ENCODE measurements around the gene OSBPL3.

Gene OSBPL3

DNA sequence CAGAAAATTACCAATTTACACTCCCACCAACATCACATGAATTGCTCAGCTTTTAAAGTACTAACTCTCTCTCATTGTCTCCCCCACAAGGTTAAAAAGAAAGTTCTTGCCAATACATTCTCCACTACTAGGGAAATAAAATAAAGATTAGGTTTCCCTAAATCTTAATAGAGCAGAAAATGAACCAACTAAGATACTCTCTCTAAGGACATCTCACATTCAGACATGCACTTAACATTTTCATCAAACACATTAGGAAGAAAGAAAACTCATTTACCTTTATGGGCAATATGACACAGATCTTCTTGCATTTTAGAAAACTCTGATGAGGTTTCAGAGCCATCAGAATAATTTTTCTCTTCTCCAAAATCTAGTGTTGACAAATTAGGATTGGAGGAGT lies 118.6 kb downstream of the OSBPL3 start:
- DNase-seq (ENCODE audit: low read depth): no peak

GRCh38 chr7:24860611-24861010 lies 119.4 kb downstream of the OSBPL3 start:
- DNase-seq (ENCODE audit: low read depth): no peak

- no peak for DNase-seq (ENCODE audit: low read depth)
These were observed 121.6 kb downstream of the OSBPL3 start for GRCh38 chr7:24858108-24858977.

GRCh38 chr7:24857623-24858022 lies 122.4 kb downstream of the OSBPL3 start:
- DNase-seq (ENCODE audit: low read depth): no peak

- peak; percentile 77 for DNase-seq (ENCODE audit: low read depth)
These were observed 125.1 kb downstream of the OSBPL3 start for GRCh38 chr7:24854866-24855265.

GRCh38 chr7:24851786-24852185 lies 128.2 kb downstream of the OSBPL3 start:
- DNase-seq (ENCODE audit: low read depth): no peak

GRCh38 chr7:24848878-24849277 lies 131.1 kb downstream of the OSBPL3 start:
- DNase-seq (ENCODE audit: low read depth): no peak

- DNase-seq (ENCODE audit: low read depth): no peak
These were observed 132.2 kb downstream of the OSBPL3 start for GRCh38 chr7:24847754-24848153.

- no peak for DNase-seq (ENCODE audit: low read depth)
These were observed 136.1 kb downstream of the OSBPL3 start for GRCh38 chr7:24843821-24844434.

DNA sequence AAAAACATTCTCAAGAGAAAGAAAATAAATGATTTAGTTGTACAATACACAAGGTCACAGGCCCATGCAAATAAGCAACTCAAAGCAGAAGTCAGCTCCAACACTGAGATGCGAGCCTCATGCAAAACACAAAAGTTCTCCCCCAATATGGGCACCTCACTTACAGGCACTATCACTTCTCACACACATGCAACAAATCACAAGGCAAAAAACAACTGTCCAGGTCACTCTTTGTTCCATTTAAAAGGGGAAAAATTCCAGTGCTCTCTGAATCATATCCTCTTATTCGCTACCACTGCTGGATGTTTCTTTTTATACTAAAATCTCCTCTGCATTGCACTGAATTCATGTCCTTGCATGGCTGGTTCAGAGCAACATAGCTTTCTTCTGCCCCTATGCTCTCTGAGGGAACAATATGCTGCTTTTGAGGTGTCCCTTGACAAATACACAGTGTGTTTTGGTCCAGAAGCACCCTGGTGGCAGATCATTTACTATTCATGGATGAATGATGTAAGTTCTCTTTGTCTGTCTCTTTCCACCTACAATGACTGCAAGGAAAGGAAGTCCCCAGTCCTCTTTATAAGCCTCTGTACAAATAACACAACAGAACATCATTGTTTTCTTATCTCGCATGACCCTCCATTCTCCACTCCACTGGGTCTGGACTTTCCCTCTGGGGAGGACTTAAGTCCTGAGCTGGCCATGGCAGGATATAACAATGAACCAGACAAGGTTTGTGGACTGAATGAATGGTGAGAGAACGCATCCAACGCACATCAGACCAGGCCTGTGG lies 137.3 kb downstream of the OSBPL3 start:
- no peak for DNase-seq (ENCODE audit: low read depth)

DNA sequence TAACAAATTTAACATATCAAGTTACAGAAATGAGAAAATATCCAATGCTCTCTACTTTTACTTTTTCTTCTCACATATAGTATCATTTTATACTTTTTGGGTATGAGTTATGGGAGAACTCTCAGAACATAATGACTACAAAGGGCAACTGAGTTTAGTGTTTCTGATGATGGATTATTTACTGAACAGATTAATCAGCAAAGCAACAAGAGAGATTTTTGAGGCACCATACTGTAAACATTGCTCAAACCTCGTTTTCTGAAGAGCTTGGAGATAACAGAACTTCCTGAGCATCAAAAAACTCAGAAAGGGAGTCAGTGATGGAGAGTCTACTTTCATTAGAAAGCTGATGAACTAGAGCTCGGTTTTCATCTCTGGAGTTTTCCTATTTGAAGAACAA lies 137.9 kb downstream of the OSBPL3 start:
- DNase-seq (ENCODE audit: low read depth): no peak

GRCh38 chr7:24840563-24840962 lies 139.4 kb downstream of the OSBPL3 start:
- DNase-seq (ENCODE audit: low read depth): no peak

DNA sequence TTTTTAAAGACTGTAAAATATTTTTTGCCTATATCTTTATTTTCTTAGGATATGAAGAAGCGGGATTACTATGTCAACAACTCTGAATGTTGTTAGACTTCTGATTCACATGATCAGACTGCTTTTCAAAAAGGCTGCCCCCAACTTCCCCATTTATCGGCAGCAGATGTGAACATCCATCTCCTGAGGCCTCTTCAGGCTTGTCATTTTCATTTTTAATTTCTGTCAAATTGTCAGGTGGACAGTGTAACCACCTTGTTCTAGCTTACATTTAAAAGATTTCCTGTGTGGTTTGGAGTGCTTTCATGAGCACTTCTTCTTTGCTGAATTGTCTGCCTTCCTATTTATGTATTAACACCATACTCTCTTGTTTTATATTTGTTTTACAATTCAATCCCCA lies 143.9 kb downstream of the OSBPL3 start:
- DNase-seq (ENCODE audit: low read depth): no peak

DNA sequence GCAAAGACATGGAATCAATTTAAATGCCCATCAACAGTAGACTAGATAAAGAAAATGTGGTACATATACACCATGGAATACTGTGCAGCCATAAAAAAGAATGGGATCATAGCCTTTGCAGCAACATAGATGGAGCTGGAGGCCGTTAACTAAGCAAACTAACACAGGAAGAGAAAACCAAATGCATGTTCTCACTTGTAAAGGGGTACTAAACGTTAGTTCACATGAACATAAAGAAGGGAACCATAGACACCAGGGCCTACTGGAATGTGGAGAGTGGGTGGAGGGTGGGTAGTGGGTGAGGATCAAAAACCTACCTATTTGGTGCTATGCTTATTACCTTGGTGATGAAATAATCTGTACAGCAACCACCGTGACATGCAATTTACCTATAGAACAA lies 144.3 kb downstream of the OSBPL3 start:
- DNase-seq (ENCODE audit: low read depth): no peak

DNA sequence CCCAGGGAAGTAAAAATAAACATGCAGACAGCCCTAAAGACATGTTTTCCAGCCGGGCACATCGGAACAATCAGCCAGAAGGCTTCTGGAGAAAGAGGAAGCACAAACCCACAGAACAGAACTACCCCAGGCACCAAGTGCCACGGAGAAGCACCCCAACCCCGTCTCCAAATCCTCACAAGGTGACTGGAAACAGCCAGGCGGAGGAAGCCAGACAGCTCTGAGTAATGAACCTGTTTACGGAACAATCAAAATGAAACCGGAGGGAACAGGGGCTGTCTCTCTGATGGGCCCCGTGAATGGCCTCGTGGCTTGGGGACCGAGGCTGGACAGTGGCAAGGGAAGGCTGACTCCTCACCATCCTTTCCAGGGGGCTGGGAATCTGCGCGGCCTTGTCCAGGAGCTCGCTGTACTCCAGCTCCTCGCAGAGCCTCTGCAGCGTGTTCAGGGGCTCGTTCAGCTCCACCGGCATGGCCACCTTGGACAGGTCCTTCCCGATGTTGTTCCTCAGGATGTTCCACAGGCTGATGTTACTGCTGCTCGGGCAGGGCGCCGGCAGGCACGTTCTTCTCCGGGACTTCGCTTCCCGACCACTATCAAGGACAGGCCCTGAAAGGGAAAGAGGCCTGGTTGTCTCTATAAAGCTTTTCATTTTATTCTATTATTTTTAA lies 145.7 kb downstream of the OSBPL3 start:
- DNase-seq (ENCODE audit: low read depth): no peak

GRCh38 chr7:24833549-24833948 lies 146.4 kb downstream of the OSBPL3 start:
- no peak for DNase-seq (ENCODE audit: low read depth)

DNA sequence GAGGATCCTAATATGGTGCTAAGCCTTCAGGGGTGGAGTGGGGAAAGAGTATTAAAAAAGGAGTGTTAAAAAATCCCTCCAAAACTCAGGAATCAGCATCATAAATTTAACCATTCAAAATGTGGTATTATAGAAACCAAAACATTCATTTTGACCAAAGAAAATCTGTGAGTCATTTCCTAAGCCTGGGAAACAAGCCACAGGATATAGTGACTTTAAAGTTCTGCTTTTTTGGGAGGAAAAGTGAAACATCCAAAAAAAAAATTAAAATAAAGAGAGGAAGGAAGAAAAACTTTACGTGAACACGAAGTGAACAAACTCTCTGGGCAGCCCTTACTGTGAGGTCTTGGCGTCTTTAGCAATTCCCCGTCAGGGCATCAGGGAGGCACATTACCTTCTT lies 148.7 kb downstream of the OSBPL3 start:
- DNase-seq (ENCODE audit: low read depth): peak; percentile 61

DNA sequence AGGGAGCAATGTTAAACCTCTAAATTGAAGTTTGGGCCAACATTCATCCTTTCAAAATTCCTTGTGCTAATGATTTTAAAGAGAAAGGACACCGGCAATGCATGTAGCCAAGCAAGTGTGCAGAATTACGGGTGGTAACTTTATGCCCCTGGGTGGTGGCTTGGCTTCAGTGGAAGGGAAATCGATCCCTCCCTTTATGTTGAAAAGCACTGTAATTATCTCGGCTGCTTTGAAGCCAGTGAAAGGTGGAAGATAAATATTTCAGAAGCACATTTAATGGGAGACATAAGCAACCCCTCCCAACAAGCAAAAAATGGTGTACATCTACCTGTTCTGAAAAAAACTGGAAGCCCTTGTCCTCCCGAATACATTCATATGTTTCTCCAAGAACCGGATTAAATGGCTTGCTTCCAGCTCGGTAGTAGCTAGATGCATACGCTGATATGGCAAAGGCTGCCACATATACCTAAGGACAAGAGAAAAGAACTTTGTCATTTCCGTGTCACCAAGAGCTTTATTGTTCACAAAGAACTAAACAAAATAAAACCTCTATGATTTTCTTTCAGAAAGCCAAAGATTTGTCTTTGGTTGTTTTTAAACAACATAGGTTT lies 149.4 kb downstream of the OSBPL3 start:
- no peak for DNase-seq (ENCODE audit: low read depth)

GRCh38 chr7:24829787-24830186 lies 150.2 kb downstream of the OSBPL3 start:
- DNase-seq (ENCODE audit: low read depth): no peak

- no peak for DNase-seq (ENCODE audit: low read depth)
These were observed 150.9 kb downstream of the OSBPL3 start for GRCh38 chr7:24828891-24829661.

DNA sequence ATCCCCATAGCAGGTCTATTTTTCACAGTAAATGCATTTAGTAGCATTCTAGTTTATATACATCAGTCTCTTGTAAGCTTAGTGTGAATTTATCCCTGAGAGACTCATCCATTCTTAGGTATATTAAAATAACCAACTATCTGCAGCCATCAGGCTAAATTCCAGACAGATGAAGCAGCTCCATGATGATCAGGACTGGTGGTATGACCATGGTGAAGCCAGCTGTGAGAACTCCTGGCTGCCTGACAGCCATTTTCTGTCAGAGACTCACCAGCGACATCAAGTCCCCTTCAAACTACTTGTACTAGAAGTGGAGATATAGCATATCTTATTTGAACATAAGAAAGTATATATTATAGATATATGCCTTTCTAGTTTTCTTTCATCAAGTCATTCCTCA lies 152.4 kb downstream of the OSBPL3 start:
- DNase-seq (ENCODE audit: low read depth): no peak

Measured in GM04503 (cell line).